ENCODE results near the gene LINC01488.

Gene LINC01488

DNA sequence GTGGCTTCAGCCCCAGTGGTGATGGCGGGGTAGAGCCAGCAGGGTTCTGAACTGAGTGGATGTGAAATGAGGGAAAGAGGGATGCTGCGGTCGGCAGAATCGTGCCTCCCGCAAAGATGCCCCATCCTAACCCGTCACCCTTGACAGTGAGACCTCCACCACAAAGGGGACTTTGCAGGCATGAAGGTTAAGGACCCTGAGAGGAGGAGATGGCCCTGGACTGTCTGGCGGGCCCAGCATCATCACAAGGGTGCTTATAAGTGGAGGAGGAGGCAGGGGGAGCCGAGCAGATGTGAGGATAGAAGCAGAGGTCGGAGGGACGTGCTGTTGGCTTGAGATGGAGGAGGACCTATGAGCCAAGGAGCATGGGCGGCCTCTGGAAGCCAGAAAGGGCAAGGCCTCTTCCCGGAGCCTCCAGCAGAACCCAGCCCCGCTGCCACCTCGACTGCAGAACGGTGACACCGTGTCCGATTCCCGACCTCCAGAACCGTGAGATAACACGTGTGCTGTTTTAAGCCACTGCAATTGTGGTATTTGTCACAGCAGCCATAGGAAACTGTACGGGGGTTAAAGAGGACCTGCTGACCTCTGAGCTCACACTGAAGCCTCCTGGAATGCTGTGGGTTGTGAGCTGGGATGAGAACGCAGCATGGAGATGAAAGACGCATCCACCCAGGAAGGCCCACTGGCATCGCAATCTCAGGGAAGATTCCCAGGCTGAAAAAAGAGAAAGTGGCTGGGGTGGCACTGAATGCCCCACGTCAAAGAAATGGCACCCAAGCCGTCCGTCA is 10.9 kb downstream of the LINC01488 start:
- TF ChIP-seq ZNF350 (tag by site-specific recombination; IDR thresholded peaks at IDR 0.05) = no peak
- no peak for TF ChIP-seq ZNF175 (tag by site-specific recombination; IDR thresholded peaks at IDR 0.05)
- no peak for TF ChIP-seq ZNF747 (tag by site-specific recombination; IDR thresholded peaks at IDR 0.05)
- TF ChIP-seq, protein P1, sequence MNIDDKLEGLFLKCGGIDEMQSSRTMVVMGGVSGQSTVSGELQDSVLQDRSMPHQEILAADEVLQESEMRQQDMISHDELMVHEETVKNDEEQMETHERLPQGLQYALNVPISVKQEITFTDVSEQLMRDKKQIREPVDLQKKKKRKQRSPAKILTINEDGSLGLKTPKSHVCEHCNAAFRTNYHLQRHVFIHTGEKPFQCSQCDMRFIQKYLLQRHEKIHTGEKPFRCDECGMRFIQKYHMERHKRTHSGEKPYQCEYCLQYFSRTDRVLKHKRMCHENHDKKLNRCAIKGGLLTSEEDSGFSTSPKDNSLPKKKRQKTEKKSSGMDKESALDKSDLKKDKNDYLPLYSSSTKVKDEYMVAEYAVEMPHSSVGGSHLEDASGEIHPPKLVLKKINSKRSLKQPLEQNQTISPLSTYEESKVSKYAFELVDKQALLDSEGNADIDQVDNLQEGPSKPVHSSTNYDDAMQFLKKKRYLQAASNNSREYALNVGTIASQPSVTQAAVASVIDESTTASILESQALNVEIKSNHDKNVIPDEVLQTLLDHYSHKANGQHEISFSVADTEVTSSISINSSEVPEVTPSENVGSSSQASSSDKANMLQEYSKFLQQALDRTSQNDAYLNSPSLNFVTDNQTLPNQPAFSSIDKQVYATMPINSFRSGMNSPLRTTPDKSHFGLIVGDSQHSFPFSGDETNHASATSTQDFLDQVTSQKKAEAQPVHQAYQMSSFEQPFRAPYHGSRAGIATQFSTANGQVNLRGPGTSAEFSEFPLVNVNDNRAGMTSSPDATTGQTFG (tag by site-specific recombination; IDR thresholded peaks at IDR 0.05; ENCODE audit: borderline replicate concordance) = no peak
- Histone ChIP-seq H3K9me3 (ENCODE audit: control insufficient read depth, insufficient read depth, low read depth, low read length) (no peaks in the 10 kb centered on the region), H3K36me3 (ENCODE audit: control insufficient read depth in 2 of 2, insufficient read depth in 1 of 2, low read length in 2 of 2) (no peaks in the 10 kb centered on the region), H3K4me3 (ENCODE audit: low read depth, low read length) (no peak overlapping the region), H3K4me1 (ENCODE audit: control insufficient read depth, insufficient read depth, low read length) (no peaks in the 10 kb centered on the region), H3K27ac (ENCODE audit: extremely low read depth, low read depth, low read length) (no peak overlapping the region)
- CTCF ChIA-PET = interaction anchor here (1.0 kb wide), 1 partner anchor 361 kb away, joined by 3 read pairs; no protein-coding TSS in a partner anchor
- POLR2A ChIA-PET = no interaction called here

DNA sequence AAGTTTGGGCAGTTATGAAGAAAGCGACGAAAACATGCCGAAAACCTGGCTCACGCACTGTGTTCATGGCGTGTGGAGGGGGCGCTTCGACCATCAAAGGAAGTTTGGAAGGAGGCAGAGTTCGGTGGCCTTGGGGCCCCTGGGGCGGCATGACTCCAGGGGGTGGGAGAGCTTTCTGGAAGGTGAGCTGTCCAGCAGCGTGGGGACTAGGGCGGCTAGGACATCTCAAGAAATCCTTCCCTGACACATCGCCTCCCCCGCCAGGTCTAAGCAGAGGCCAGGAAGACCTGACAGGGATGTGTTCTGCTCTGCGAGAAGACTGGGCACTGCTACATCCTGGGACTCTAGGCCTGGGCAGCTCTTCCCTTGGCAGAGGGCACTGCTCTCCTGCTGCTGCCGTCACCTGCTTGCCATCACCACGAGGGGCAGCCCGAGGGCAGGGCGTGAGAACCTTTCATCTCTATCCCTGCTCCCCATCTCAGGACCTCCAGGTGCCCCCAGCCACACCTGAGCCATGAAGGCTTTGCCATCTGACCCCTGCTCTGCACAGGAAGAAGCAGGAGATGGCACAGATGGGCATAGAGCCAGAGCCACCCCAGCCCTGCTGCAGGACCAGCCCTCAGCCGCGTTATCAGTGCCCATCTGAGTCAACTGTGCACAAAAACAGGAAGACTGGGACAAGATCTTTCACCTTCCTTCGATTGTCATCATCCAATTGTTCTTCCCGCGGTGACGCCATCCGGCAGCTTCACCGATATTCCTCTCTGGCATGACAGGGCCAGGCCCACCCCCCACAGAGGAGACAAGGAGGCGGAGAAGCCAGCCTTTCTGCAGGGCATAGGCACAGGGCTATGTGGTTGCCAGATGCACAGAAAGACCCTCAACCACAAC is 12.7 kb downstream of the LINC01488 start:
- no peak overlapping the region for H3K4me3 ChIP-seq (ENCODE audit: low read depth, low read length)
- no peaks in the 10 kb centered on the region for H3K4me1 ChIP-seq (ENCODE audit: control insufficient read depth, insufficient read depth, low read length)
- no peak overlapping the region for H3K27ac ChIP-seq (ENCODE audit: extremely low read depth, low read depth, low read length)
- POLR2A ChIA-PET = no interaction called here
- H3K9me3 ChIP-seq (ENCODE audit: control insufficient read depth, insufficient read depth, low read depth, low read length) = no peaks in the 10 kb centered on the region
- no peaks in the 10 kb centered on the region for H3K36me3 ChIP-seq (ENCODE audit: control insufficient read depth in 2 of 2, insufficient read depth in 1 of 2, low read length in 2 of 2)
- CTCF ChIA-PET = no interaction called here
- TF ChIP-seq ZNF571 (tag by site-specific recombination; IDR thresholded peaks at IDR 0.05) (no peak), ZIC2 (tag by site-specific recombination; IDR thresholded peaks at IDR 0.05) (no peak), ZNF76 (tag by site-specific recombination; IDR thresholded peaks at IDR 0.05; ENCODE audit: borderline replicate concordance, low read depth) (no peak)

GRCh38 chr11:69494851-69495250 is 13.4 kb downstream of the LINC01488 start:
- Histone ChIP-seq H3K4me3 (ENCODE audit: low read depth, low read length) (no peak overlapping the region), H3K4me1 (ENCODE audit: control insufficient read depth, insufficient read depth, low read length) (no peaks in the 10 kb centered on the region), H3K27ac (ENCODE audit: extremely low read depth, low read depth, low read length) (no peak overlapping the region), H3K9me3 (ENCODE audit: control insufficient read depth, insufficient read depth, low read depth, low read length) (no peaks in the 10 kb centered on the region), H3K36me3 (ENCODE audit: control insufficient read depth in 2 of 2, insufficient read depth in 1 of 2, low read length in 2 of 2) (no peaks in the 10 kb centered on the region)
- no peak for TF ChIP-seq ZNF501 (tag by site-specific recombination; IDR thresholded peaks at IDR 0.05)
- no peak for TF ChIP-seq SP3 (tag by site-specific recombination; IDR thresholded peaks at IDR 0.05)
- no peak for TF ChIP-seq ZNF692 (tag by site-specific recombination; IDR thresholded peaks at IDR 0.05)
- no peak for TF ChIP-seq YY1 (tag by site-specific recombination; IDR thresholded peaks at IDR 0.05)
- TF ChIP-seq, protein P2, sequence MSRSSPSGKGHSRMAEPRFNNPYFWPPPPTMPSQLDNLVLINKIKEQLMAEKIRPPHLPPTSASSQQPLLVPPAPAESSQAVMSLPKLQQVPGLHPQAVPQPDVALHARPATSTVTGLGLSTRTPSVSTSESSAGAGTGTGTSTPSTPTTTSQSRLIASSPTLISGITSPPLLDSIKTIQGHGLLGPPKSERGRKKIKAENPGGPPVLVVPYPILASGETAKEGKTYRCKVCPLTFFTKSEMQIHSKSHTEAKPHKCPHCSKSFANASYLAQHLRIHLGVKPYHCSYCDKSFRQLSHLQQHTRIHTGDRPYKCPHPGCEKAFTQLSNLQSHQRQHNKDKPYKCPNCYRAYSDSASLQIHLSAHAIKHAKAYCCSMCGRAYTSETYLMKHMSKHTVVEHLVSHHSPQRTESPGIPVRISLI (tag by site-specific recombination; IDR thresholded peaks at IDR 0.05) = no peak
- TF ChIP-seq, protein P3, sequence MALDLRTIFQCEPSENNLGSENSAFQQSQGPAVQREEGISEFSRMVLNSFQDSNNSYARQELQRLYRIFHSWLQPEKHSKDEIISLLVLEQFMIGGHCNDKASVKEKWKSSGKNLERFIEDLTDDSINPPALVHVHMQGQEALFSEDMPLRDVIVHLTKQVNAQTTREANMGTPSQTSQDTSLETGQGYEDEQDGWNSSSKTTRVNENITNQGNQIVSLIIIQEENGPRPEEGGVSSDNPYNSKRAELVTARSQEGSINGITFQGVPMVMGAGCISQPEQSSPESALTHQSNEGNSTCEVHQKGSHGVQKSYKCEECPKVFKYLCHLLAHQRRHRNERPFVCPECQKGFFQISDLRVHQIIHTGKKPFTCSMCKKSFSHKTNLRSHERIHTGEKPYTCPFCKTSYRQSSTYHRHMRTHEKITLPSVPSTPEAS (tag by site-specific recombination; IDR thresholded peaks at IDR 0.05) = no peak
- no peak for TF ChIP-seq ZNF776 (tag by site-specific recombination; IDR thresholded peaks at IDR 0.05; ENCODE audit: borderline replicate concordance)
- TF ChIP-seq ZBTB7A (tag by site-specific recombination; IDR thresholded peaks at IDR 0.05; ENCODE audit: low read depth) = no peak
- POLR2A ChIA-PET = no interaction called here
- CTCF ChIA-PET = no interaction called here
